ENCODE measurements around the gene SEC14L5. TPM values are rescaled to one million over a fixed set of nuclear protein-coding genes. Genes with fewer than 3 reads are reported as not detected.

The SEC14L5 gene
- polyA plus RNA-seq, 5 donors: 0.29 to 0.38 (median 0.31) TPM

GRCh38 chr16:5066511-5066910 lies 108.4 kb downstream of the SEC14L5 start:
- no peak for DNase-seq

Other genes with a start within 250 kb of the SEC14L5 start
- gene ANKS3, start 224.1 kb upstream of the SEC14L5 start, polyA plus RNA-seq (ENCODE audit: insufficient read depth in 1 of 5, insufficient read length in 5 of 5, low replicate concordance in 1 of 5): 10 to 100 TPM; 20.5 to 33.0 (median 28.6) TPM
- gene DNAAF8, start 223.8 kb upstream of the SEC14L5 start, polyA plus RNA-seq (ENCODE audit: insufficient read depth in 1 of 5, insufficient read length in 5 of 5, low replicate concordance in 1 of 5): 1 to 10 TPM; 1.6 to 4.8 (median 2.4) TPM
- 10 to 100 TPM; 12.7 to 20.4 (median 16.9) TPM for gene ZNF500, start 191.2 kb upstream of the SEC14L5 start, polyA plus RNA-seq (ENCODE audit: insufficient read depth in 1 of 5, insufficient read length in 5 of 5, low replicate concordance in 1 of 5)
- under 1 TPM in 2 of 5 donors, not detected in 3; 0.19 to 0.38 TPM for gene SEPTIN12, start 170.0 kb upstream of the SEC14L5 start, polyA plus RNA-seq (ENCODE audit: insufficient read depth in 1 of 5, insufficient read length in 5 of 5, low replicate concordance in 1 of 5)
- 1 to 10 TPM; 2.2 to 5.0 (median 4.4) TPM for gene SMIM22, start 163.0 kb upstream of the SEC14L5 start, polyA plus RNA-seq (ENCODE audit: insufficient read depth in 1 of 5, insufficient read length in 5 of 5, low replicate concordance in 1 of 5)
- gene ROGDI, start 155.7 kb upstream of the SEC14L5 start, polyA plus RNA-seq (ENCODE audit: insufficient read depth in 1 of 5, insufficient read length in 5 of 5, low replicate concordance in 1 of 5): 10 to 100 TPM; 25.1 to 55.7 (median 39.4) TPM
- gene GLYR1, start 111.0 kb upstream of the SEC14L5 start, polyA plus RNA-seq (ENCODE audit: insufficient read depth in 1 of 5, insufficient read length in 5 of 5, low replicate concordance in 1 of 5): 100 to 1,000 TPM; 110 to 125 (median 122) TPM
- gene UBN1, start 110.8 kb upstream of the SEC14L5 start, polyA plus RNA-seq (ENCODE audit: insufficient read depth in 1 of 5, insufficient read length in 5 of 5, low replicate concordance in 1 of 5): 10 to 100 TPM; 29.7 to 38.2 (median 31.1) TPM
- 10 to 100 TPM; 26.7 to 44.8 (median 33.1) TPM for gene PPL, start 21.2 kb upstream of the SEC14L5 start, polyA plus RNA-seq (ENCODE audit: insufficient read depth in 1 of 5, insufficient read length in 5 of 5, low replicate concordance in 1 of 5)
- 10 to 100 TPM in 1 of 5 donors, 1 to 10 TPM in 4; 6.5 to 10.6 (median 8.4) TPM for gene NAGPA, start 75.6 kb downstream of the SEC14L5 start, polyA plus RNA-seq (ENCODE audit: insufficient read depth in 1 of 5, insufficient read length in 5 of 5, low replicate concordance in 1 of 5)
- gene C16orf89, start 107.6 kb downstream of the SEC14L5 start, polyA plus RNA-seq (ENCODE audit: insufficient read depth in 1 of 5, insufficient read length in 5 of 5, low replicate concordance in 1 of 5): 100 to 1,000 TPM in 4 of 5 donors, 10 to 100 TPM in 1; 90.4 to 156 (median 146) TPM
- gene ALG1, start 113.5 kb downstream of the SEC14L5 start, polyA plus RNA-seq (ENCODE audit: insufficient read depth in 1 of 5, insufficient read length in 5 of 5, low replicate concordance in 1 of 5): 10 to 100 TPM; 17.9 to 23.4 (median 20.0) TPM
- 10 to 100 TPM; 11.6 to 14.7 (median 13.1) TPM for gene EEF2KMT, start 139.5 kb downstream of the SEC14L5 start, polyA plus RNA-seq (ENCODE audit: insufficient read depth in 1 of 5, insufficient read length in 5 of 5, low replicate concordance in 1 of 5)

Measured in right lung (tissue), 5 donors.